GM21390 (cell line): ENCODE measurements around the gene CTNNBL1.
A peak's percentile ranks its signal among the peaks of the same experiment; 100 is the strongest.

Source experiments
- ATAC-seq: cut with Tn5 transposase; IDR thresholded peaks from one replicate; pipeline ENCODE4 v1.9.1; 2021; ENCODE audit not compliant: unreplicated experiment

The CTNNBL1 gene

GRCh38 chr20:37913567-37914366 is 219.9 kb downstream of the CTNNBL1 start:
- no peak for ATAC-seq

DNA sequence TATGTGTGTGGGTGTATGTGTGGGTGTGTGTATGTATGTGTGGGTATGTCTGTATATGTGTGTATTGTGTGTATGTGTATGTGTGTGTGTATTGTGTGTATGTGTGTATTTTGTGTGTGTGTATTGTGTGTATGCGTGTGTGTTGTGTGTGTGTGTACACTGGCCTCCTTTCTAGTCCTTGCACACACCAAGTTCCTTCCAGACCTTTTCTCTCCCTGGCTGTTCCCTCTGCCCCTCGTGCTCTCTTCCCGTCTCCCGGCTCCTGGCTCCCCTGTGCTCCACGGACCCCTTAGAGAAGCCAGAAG is 220.5 kb downstream of the CTNNBL1 start:
- no peak for ATAC-seq

GRCh38 chr20:37914672-37915433 is 221.0 kb downstream of the CTNNBL1 start:
- no peak for ATAC-seq

DNA sequence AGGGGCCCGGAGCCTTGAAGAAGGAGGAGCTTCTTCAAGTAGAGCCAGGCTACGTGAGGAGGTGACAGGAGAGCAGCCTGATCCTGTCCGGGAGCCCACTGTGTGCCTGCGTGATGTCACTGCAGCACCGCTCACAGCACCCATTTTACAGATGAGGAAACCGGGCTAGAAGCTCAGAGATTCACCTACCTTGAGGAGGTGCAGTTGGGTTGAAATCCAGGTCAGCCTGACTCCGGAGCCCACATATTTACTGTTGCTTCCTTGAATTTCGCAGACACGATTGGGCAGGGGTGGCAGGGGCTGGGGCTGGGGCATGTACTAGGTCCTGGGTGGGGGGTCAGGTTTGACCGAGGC is 221.6 kb downstream of the CTNNBL1 start:
- ATAC-seq, result no peak

DNA sequence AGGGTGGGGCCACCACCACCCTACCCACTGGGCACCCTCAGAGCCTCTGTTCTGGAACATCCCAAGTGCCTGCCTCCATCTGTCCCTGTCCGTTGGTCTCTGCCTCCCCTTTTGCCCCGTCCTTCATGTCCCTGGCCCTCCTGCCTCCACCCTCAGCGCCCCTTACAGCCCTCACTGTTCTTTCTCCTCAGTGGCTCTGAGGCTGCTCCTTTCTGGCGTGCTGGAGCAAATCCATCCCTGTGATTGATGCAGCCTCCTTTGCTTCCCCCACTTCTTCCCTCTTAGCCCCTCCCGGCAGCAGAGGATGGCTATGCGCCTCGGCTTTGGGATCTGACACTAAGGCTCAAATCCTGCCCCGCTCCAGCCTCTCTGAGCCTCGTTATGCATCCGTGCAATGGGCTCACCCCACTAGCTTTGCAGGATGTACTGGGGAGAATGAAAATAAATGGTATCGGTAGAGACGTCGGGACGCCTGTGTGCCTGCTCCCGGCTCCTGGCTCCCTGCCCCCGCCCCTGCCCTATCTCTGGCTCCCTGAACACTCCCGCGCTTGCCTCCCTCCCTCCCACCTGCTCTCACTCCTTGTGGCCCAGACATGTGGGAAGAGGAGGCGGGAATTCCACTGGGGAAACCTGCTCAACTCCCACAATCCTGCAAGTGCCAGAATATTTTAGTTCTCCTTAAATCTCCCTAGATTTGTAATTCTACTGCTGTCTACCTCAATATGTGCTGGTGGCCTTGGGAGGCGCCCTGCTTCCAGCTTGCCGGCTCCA is 222.2 kb downstream of the CTNNBL1 start:
- no peak for ATAC-seq

- ATAC-seq, result no peak
These were observed 223.6 kb downstream of the CTNNBL1 start for GRCh38 chr20:37917461-37917860.

GRCh38 chr20:37918035-37918434 is 224.2 kb downstream of the CTNNBL1 start:
- ATAC-seq, result no peak

DNA sequence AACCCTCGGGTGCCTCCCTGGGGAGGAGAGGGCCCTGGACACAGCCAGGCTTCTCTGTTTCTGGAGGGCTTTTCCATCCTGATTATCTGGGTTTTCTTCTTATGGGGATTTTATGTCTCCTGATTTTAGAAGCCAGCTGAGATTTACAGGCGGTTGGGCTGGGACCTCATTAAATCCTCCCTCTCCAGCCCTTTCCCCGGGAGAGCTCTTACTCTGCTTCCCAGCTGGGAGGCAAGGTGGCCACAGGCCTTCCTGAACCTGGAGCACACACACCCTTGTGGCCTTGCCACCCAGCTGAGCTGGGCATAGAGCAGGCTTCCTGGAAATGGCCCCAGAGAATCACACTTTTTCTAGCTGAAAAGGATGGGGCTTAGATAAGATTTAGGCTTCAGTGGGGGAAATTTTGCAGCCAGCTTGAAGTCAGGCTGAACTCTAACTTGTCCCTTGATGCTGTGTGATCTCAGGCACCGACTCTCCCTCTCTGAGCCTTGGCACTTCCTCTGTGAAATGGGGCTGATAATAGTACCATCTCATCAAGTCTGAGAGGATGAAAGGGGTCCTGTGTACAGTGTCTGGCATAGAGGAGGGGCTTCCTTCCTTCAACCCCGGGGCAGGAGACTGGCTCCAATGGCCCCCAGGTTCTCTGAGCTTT is 225.7 kb downstream of the CTNNBL1 start:
- ATAC-seq, result no peak

DNA sequence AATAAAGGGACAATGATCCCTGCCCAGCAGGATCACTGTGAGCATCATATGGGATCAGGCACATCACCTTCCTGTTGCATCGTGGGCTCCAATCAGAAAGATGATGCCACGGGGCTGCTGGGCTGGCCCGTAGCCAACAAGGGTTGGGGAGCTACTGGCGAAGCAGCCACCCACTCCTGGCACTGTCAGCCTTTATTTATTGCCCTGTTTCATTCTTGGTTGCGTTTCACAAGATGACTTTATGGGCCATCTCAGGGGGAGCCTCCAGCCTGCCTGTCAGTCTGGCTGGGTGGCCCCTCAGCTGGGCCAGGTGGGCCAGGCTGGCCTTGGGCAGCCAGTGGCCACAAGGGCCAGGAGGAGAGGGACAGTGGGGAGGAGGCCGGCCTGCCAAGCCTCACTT is 226.4 kb downstream of the CTNNBL1 start:
- no peak for ATAC-seq

DNA sequence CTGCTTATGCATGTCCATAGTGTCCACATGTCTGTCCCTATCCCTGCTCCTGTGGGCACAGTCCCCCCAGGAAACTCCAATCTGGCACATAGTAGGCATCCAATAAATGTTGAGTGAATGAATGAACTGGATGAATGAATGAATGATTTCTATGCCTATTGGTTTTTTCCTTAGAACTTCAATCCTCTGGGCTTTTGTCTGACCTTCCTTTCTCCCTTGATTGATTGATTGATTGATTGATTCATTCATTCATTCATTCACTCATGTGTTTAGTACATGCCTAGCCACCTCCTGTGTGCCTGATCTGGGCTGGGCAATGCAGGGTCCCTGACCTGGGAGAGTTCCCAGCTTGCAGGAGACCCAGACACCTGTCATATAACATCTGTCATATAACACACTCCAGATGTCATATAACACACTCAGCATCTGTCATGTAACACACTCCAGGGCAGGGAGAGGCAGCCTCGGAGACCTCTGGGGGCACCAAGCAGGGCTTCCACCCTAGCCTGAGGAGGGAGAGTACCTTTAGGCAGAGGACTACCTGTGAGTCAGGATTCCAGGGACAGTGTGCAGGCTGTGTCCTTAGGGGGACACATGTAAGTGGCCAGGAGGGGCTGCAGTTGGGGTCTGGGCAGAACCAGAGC is 227.0 kb downstream of the CTNNBL1 start:
- ATAC-seq, result no peak

- ATAC-seq, result peak; percentile 57
These were observed 227.6 kb downstream of the CTNNBL1 start for GRCh38 chr20:37921341-37921929.
